ENCODE data around the gene SLC43A1.

- TF ChIP-seq EZH2 (IDR thresholded peaks at IDR 0.05; ENCODE audit: borderline replicate concordance, low read length) (no peak), CTCF (conservative IDR thresholded peaks at IDR 0.05 in 1 of 2, IDR thresholded peaks at IDR 0.05 in 1 of 2; ENCODE audit: extremely low read depth in 1 of 2, insufficient read depth in 1 of 2, low read depth in 1 of 2, low read length in 2 of 2) (no peak)
Observed at GRCh38 chr11:57457643-57458023, 57.9 kb downstream of the SLC43A1 start.

Measured in mammary epithelial cell (primary cell).